Activated CD4-positive, alpha-beta T cell treated with anti-CD3 and anti-CD28 coated beads, Interleukin-2, amount 10 ng/mL, durations not matched to agents 7 days and 5 days (primary cell): Measurements from ENCODE around the gene AQP3. TPM values are rescaled to one million over a fixed set of nuclear protein-coding genes. Genes with fewer than 3 reads are reported as not detected.
A peak's percentile ranks its signal among the peaks of the same experiment; 100 is the strongest.
"Not testable (repeated sequence)": the region's sequence is repeated elsewhere in the genome, so short reads cannot be mapped to it uniquely, and the experiment has no call there.

Experiments
- CTCF ChIA-PET: fragments of 350-600 bp; sonication (Branson Sonifier 250); formaldehyde crosslinking; loops from one replicate; lab custom pipeline; 2021; ENCODE audit warnings: antibody characterized with exemption; lab: Charles Lee
- POLR2A ChIA-PET: fragments of 350-600 bp; sonication (Branson Sonifier 250); formaldehyde crosslinking; loops from one replicate; lab custom pipeline; 2021; ENCODE audit warnings: antibody characterized with exemption; lab: Charles Lee
- DNase-seq: peaks from one replicate; pipeline ENCODE4 v3.0.0-alpha.2; 2020
- H3K27ac Mint-ChIP-seq: one replicate; pipeline ENCODE4 v1.8.0; 2021; ENCODE audit warnings: mild to moderate bottlenecking, moderate library complexity, mixed read lengths
- H3K27me3 Mint-ChIP-seq: one replicate; pipeline ENCODE4 v1.8.0; 2021; ENCODE audit warnings: mixed read lengths
- H3K36me3 Mint-ChIP-seq: one replicate; pipeline ENCODE4 v1.8.0; 2021; ENCODE audit warnings: low read depth, mixed read lengths
- H3K4me1 Mint-ChIP-seq: one replicate; pipeline ENCODE4 v1.8.0; 2021; ENCODE audit warnings: mixed read lengths
- H3K4me3 Mint-ChIP-seq: one replicate; pipeline ENCODE4 v1.8.0; 2021; ENCODE audit warnings: mild to moderate bottlenecking, moderate library complexity, mixed read lengths
- H3K9me3 Mint-ChIP-seq: one replicate; pipeline ENCODE4 v1.8.0; 2021; ENCODE audit warnings: mixed read lengths
- total RNA-seq, 2 experiments: library from RNA; stranded (reverse); gene quantifications; one replicate each; pipeline ENCODE4 v1.2.3, GENCODE V29; 2021

AQP3 gene
- total RNA-seq, 2 experiments from 2014 or later = 190 to 194 TPM

DNA sequence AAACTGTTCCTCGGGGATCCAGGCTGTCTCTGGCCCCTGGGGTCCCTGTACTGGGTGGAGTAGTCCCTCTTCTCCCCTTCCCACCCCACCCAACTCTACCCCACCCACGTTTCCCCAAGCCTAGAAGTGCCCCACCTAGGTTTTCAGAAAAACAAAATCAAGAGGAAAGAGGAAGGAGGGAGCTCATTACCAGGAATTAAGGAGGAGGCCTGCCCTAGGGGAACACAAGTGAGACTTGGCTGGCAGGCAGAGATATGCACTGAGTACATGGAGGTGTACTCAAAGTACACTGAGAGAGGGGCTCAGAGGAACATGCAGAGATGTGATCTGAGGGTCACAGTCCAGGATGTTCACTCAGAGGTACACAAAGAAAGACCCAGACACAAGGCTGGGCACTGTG is 10.2 kb downstream of the AQP3 start:
- H3K36me3 Mint-ChIP-seq = peaks cover 25% of the 10 kb centered on the region
- ChIA-PET POLR2A (no interaction called here), CTCF (interaction anchor here (1.2 to 1.8 kb wide), 4 partner anchors 10 to 29 kb away, joined by 4 to 8 read pairs (median 6); partner anchors contain the start of gene AQP3)
- H3K9me3 Mint-ChIP-seq = no peaks in the 10 kb centered on the region
- peaks cover 60% of the 10 kb centered on the region for H3K4me1 Mint-ChIP-seq
- no peak for DNase-seq
- H3K27me3 Mint-ChIP-seq = no peaks in the 10 kb centered on the region
- peak overlapping the region; percentile 63 for H3K27ac Mint-ChIP-seq
- no peak overlapping the region for H3K4me3 Mint-ChIP-seq

DNA sequence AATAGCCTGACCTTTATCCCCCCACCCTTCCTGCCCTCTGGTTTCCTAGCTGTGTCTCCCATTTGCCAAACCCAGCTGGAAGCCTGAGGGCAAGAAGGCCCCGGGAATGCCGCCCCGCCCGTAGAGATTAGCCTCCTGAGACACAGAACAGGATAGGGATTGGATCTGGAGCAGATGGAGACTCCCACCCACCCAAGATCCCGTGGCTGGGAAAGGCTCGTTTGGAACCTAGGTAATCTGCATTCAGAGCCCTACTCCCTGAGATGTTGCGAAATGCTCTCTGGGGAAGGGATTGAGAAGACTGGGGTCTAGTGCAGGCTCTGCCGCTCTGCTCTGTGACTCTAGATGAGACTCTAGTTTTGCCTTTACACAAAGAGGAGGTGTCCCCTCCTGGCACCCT is 10.9 kb downstream of the AQP3 start:
- CTCF ChIA-PET = interaction anchor here (0.6 to 7.2 kb wide), 6 partner anchors 17 to 334 kb away, joined by 3 to 38 read pairs (median 6); no protein-coding TSS in a partner anchor
- Mint-ChIP-seq H3K4me1 (peaks cover 55% of the 10 kb centered on the region), H3K27me3 (no peaks in the 10 kb centered on the region), H3K4me3 (no peak overlapping the region), H3K9me3 (no peaks in the 10 kb centered on the region), H3K27ac (peak overlapping the region; percentile 63), H3K36me3 (peaks cover 17% of the 10 kb centered on the region)
- POLR2A ChIA-PET = no interaction called here
- DNase-seq = no peak

DNA sequence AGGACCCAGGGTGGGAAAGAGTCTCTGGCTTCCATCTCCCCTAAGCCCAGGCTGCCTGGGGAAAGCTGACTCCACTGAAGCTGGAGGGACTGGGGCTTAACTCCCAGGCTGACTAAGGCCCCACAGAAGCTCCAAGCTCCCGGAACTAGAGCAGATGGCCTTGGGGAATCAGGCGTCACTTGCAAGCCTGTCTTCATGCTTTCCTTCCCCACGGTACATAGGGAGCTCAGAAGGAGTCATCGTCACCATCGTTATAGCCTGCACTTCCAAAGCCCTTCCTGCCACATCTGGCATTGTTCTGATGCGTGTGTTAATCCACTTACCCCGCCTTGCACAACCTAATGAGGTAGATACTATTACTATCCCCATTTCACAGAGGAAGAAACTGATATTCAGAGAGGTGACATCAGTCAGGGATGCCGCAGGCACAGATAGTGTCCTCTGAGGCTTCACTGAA is 11.5 kb downstream of the AQP3 start:
- H3K27me3 Mint-ChIP-seq = no peaks in the 10 kb centered on the region
- H3K36me3 Mint-ChIP-seq = peaks cover 13% of the 10 kb centered on the region
- H3K4me1 Mint-ChIP-seq = peaks cover 51% of the 10 kb centered on the region
- ChIA-PET CTCF (interaction anchor here (1.0 to 7.2 kb wide), 3 partner anchors 19 to 31 kb away, joined by 3 to 38 read pairs (median 6); no protein-coding TSS in a partner anchor), POLR2A (no interaction called here)
- H3K4me3 Mint-ChIP-seq = no peak overlapping the region
- no peaks in the 10 kb centered on the region for H3K9me3 Mint-ChIP-seq
- peak overlapping the region; percentile 58 for H3K27ac Mint-ChIP-seq
- DNase-seq = no peak

GRCh38 chr9:33434317-33435105 is 12.9 kb downstream of the AQP3 start:
- Mint-ChIP-seq H3K9me3 (no peaks in the 10 kb centered on the region), H3K27ac (peak overlapping the region; percentile 13), H3K36me3 (no peaks in the 10 kb centered on the region), H3K4me1 (peaks cover 40% of the 10 kb centered on the region), H3K27me3 (no peaks in the 10 kb centered on the region), H3K4me3 (no peak overlapping the region)
- ChIA-PET CTCF (interaction anchor here (0.6 to 7.2 kb wide), 7 partner anchors 13 to 480 kb away, joined by 3 to 38 read pairs (median 4); no protein-coding TSS in a partner anchor), POLR2A (no interaction called here)
- no peak for DNase-seq

GRCh38 chr9:33433871-33434270 is 13.5 kb downstream of the AQP3 start:
- no peaks in the 10 kb centered on the region for H3K27me3 Mint-ChIP-seq
- ChIA-PET CTCF (interaction anchor here (0.8 to 7.2 kb wide), 7 partner anchors 14 to 61 kb away, joined by 3 to 38 read pairs (median 4); no protein-coding TSS in a partner anchor), POLR2A (no interaction called here)
- no peaks in the 10 kb centered on the region for H3K9me3 Mint-ChIP-seq
- H3K4me3 Mint-ChIP-seq = no peak overlapping the region
- no peaks in the 10 kb centered on the region for H3K36me3 Mint-ChIP-seq
- H3K4me1 Mint-ChIP-seq = peaks cover 34% of the 10 kb centered on the region
- H3K27ac Mint-ChIP-seq = no peak overlapping the region
- no peak for DNase-seq

GRCh38 chr9:33431420-33431819 is 16.0 kb downstream of the AQP3 start:
- Mint-ChIP-seq H3K27me3 (no peaks in the 10 kb centered on the region), H3K27ac (no peak overlapping the region), H3K36me3 (no peaks in the 10 kb centered on the region), H3K9me3 (no peaks in the 10 kb centered on the region), H3K4me3 (no peak overlapping the region), H3K4me1 (peaks cover 18% of the 10 kb centered on the region)
- no peak for DNase-seq
- POLR2A ChIA-PET = no interaction called here
- CTCF ChIA-PET = interaction anchor here (1.3 to 7.2 kb wide), 4 partner anchors 14 to 35 kb away, joined by 4 to 38 read pairs (median 6); partner anchors contain the start of gene AQP3

GRCh38 chr9:33430942-33431341 is 16.5 kb downstream of the AQP3 start:
- no peaks in the 10 kb centered on the region for H3K9me3 Mint-ChIP-seq
- no peak overlapping the region for H3K4me3 Mint-ChIP-seq
- no peaks in the 10 kb centered on the region for H3K36me3 Mint-ChIP-seq
- no peak for DNase-seq
- peaks cover 15% of the 10 kb centered on the region for H3K4me1 Mint-ChIP-seq
- H3K27me3 Mint-ChIP-seq = no peaks in the 10 kb centered on the region
- ChIA-PET POLR2A (no interaction called here), CTCF (interaction anchor here (1.3 to 7.2 kb wide), 4 partner anchors 14 to 36 kb away, joined by 4 to 38 read pairs (median 6); partner anchors contain the start of gene AQP3)
- no peak overlapping the region for H3K27ac Mint-ChIP-seq

DNA sequence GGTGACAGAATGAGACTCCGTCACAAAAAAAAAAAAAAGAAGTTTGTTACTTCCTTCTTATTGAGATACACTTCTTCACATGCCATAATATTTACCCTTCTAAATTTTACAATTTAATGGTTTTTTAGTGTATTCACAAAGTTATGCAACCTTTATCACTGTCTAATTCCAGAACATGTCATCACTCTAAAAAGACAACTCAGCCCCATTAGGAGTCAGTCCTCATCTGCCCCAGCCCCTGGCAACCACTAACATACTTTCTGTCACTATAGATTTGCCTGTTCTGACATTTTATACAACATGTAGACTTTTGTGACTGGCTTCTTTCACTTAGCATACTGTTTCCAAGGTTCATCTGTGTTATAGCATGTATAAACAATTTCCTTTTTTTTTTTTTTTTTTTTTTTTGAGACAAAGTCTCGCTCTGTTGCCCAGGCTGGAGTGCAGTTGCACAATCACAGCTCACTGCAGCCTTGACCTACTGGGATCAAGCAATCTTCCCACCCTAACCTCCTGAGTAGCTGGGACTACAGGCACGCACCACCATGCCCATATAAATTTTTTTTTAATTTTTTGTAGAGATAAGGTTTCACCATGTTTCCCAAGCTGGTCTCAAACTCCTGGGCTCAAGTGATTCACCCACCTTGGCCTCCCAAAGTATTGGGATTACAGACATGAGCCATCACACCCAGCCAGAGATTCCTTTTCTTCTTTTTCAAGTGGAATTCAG is 18.0 kb downstream of the AQP3 start:
- H3K9me3 Mint-ChIP-seq = no peaks in the 10 kb centered on the region
- CTCF ChIA-PET = interaction anchor here (0.8 to 7.2 kb wide), 3 partner anchors 12 to 37 kb away, joined by 3 to 38 read pairs (median 3); no protein-coding TSS in a partner anchor

DNA sequence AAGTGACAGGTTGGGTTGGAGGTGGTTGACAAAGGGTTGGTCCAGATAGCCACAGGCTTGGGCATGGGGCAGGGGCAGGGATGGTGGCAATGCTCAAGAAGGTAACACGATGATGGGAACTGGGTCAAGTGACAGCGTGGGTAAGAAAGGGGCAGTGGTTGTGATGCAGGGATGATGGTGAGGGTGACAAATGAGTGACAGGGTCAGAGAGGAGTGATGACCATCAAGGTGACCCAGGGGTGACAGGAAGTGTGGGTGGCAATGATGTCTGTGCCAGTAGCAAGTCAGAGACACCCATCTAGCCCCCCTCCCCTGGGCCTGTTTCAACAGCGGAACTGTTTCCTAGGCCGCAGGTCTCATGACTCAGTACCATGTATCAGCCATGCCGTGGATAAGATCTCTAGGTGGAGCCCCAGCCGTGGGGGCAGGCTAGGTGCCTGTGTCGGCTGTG is 20.5 kb downstream of the AQP3 start:
- no peaks in the 10 kb centered on the region for H3K9me3 Mint-ChIP-seq
- no peaks in the 10 kb centered on the region for H3K36me3 Mint-ChIP-seq
- CTCF ChIA-PET = no interaction called here
- H3K4me3 Mint-ChIP-seq = no peak overlapping the region
- H3K27me3 Mint-ChIP-seq = peaks cover 3% of the 10 kb centered on the region
- POLR2A ChIA-PET = no interaction called here
- no peaks in the 10 kb centered on the region for H3K4me1 Mint-ChIP-seq
- DNase-seq = no peak
- no peak overlapping the region for H3K27ac Mint-ChIP-seq

More for the DNA sequence above, 18.0 kb downstream of the AQP3 start:
- DNase-seq = no peak
- peaks cover 7% of the 10 kb centered on the region for H3K4me1 Mint-ChIP-seq
- H3K36me3 Mint-ChIP-seq = no peaks in the 10 kb centered on the region
- peaks cover 3% of the 10 kb centered on the region for H3K27me3 Mint-ChIP-seq
- H3K27ac Mint-ChIP-seq = no peak overlapping the region
- H3K4me3 Mint-ChIP-seq = no peak overlapping the region
- POLR2A ChIA-PET = no interaction called here

DNA sequence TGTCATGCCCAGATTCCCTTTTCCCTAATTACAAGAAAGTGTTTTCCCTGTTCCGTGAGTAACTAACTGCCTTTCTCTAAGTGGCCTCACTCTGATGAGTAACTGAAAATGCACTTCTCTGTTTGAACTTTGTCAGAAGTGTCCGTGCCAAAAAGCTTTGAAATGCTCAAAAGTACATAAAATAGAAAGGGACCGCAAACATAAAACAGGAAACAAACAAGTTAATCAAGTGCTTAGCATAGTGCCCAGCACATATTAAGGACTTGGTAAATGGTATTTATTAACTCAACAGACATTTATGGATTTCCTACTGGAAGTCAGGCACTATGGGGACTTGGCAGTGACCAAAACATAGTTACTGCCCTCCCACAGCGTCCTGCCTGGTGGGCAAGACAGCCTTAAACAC is 22.3 kb downstream of the AQP3 start:
- no peak overlapping the region for H3K27ac Mint-ChIP-seq
- CTCF ChIA-PET = interaction anchor here (0.6 kb wide), 1 partner anchor 613 kb away, joined by 7 read pairs; no protein-coding TSS in a partner anchor
- POLR2A ChIA-PET = no interaction called here
- no peak for DNase-seq
- peaks cover 7% of the 10 kb centered on the region for H3K27me3 Mint-ChIP-seq
- peaks cover 7% of the 10 kb centered on the region for H3K4me1 Mint-ChIP-seq
- H3K4me3 Mint-ChIP-seq = no peak overlapping the region
- no peaks in the 10 kb centered on the region for H3K9me3 Mint-ChIP-seq
- no peaks in the 10 kb centered on the region for H3K36me3 Mint-ChIP-seq

GRCh38 chr9:33424492-33424891 is 22.9 kb downstream of the AQP3 start:
- CTCF ChIA-PET, POLR2A ChIA-PET, H3K9me3 Mint-ChIP-seq, H3K27me3 Mint-ChIP-seq, H3K36me3 Mint-ChIP-seq, DNase-seq, H3K4me3 Mint-ChIP-seq, H3K27ac Mint-ChIP-seq: not testable (repeated sequence)
- H3K4me1 Mint-ChIP-seq = peaks cover 10% of the 10 kb centered on the region

DNA sequence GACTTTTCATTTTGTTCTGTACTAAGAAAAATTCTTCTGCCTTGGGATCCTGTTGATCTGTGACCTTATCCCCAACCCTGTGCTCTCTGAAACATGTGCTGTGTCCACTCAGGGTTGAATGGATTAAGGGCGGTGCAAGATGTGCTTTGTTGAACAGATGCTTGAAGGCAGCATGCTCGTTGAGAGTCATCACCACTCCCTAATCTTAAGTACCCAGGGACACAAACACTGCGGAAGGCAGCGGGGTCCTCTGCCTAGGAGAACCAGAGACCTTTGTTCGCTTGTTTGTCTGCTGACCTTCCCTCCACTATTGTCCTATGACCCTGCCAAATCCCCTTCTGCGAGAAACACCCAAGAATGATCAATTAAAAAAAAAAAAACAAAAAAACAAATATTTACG is 23.4 kb downstream of the AQP3 start:
- H3K27me3 Mint-ChIP-seq, POLR2A ChIA-PET, H3K9me3 Mint-ChIP-seq, CTCF ChIA-PET, DNase-seq, H3K36me3 Mint-ChIP-seq, H3K27ac Mint-ChIP-seq, H3K4me3 Mint-ChIP-seq: not testable (repeated sequence)
- peaks cover 10% of the 10 kb centered on the region for H3K4me1 Mint-ChIP-seq
